GM19239 (cell line): ENCODE results near the gene CLTB.

Experiments
- DNase-seq: peaks from one replicate; pipeline ENCODE4 v3.0.0; 2011; ENCODE audit warnings: low spot score; ENCODE audit not compliant: insufficient read length
- FAIRE-seq: peaks from 2 replicates; lab custom pipeline; 2011; peaks lifted over from hg19 to GRCh38; lab: Jason Lieb, UNC

CLTB gene

DNA sequence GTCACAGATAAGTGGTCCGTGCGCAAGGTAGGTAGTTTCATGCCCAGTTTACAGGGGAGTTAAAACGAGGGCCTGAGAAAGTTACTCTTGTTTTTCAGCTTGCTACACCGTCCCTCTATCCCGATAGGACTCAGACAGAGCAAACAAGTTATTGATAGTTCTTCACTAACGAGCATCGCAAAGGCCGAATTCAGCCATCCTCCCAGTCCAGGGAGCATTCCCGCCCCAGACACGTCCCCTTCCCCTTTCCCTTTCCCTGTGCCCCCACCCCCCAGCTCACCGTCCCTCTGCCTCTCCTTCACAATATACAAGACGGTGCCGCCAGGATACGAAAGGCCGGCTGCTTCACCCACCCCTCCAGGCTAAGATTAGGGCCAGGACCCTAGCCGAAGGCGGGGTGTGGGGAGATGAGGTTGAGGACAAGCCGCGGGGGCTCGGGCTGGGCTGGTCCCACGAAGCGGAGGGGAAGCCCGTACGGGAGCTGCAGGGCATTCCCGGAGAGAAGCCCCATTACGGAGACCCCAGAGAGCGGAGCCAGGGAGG lies 55.4 kb downstream of the CLTB start:
- FAIRE-seq (peak; percentile 26), DNase-seq (no peak)

DNA sequence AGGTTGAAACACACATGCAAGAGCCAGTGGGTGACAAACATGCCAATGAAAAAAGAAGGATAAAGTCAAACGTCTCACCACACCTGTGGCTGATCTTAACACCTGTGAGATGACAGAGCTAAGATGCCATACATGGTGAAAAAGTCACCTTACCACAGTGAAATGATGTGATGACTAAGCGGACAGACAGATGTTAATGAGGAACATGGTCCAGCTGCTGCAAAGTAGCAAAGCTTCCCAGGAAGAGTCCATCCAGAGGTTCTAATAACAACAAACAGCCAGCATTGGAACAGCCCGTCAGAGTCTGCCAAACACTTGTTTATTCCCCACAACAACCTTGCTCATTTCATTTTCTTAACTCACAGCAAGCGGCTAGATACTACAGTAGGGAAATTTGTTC lies 56.7 kb downstream of the CLTB start:
- FAIRE-seq, result no peak
- no peak for DNase-seq

DNA sequence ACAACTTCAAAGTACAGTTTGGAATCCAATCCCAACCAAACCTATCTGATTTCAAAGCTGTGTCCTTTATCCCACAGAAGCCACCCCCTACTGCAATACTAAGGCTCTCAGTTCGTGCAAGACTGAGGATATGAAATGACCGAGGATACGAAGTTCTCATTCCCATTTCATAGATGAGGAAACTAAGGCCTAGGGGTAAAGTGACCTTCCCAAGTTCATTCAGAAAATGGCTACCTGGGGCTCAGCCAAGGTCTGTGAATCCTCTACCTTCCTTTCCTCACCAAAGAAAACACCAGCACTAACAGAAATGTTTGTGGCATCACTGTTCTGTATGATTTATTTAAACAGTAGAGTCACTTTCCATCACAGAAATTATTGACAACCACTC lies 60.2 kb downstream of the CLTB start:
- FAIRE-seq, result no peak

DNA sequence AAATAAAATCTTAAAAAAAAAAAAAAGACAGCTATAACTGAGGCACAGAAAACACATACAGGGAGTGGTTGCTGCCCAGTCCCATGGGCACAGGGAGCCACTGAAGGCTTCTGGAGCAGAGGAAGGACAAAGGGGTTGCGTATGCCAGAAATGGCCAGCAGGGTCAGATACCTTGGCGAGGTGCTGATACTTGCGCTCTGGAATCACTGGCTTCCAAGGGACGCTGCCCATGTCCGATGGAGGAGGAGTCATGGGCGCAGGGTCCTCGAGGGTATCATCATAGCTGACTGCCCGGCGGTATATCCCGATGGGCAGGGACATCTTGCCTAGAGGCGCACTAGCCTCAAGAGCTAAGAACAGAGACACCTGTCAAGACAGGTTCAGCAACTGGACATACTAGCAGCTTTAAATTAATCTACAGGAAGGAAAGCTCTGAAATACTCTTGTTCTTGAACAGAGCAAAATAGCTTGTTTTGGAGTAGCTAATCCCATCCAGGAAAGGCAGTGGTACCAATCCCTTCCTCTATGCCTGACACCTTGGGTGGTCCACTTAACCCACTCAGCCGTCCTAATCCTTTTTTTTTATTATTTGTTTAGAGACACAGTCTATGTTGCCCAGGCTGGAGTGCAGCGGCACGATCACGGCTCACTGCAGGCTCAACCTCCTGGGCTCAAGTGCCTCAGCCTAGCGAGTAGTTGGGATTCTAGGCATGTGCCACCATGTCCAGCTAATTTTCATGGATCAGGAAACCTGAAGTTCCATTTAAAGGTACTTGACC lies 60.8 kb downstream of the CLTB start:
- FAIRE-seq, result no peak
- no peak for DNase-seq

More for the DNA sequence above, 60.2 kb downstream of the CLTB start:
- DNase-seq, result no peak

DNA sequence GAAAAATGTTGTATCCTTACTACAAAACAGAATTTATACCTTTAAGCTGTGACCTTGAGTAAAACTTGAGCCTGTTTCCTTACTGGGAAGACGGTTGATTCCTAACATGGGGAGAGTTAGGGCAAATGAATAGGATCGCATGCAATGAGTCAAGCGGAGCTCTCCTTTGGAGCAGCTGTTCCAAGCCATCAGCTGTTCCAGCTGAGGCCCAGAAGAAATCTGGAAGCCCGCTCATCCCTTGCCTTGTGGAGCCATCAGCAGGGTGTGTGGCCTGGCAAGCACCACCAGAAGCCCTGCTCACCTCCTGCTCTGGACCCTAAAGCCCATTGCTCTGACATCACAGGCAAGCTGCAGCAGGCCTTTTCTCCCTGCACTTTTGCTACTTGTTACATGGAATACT lies 62.8 kb downstream of the CLTB start:
- FAIRE-seq, result no peak
- DNase-seq, result no peak

DNA sequence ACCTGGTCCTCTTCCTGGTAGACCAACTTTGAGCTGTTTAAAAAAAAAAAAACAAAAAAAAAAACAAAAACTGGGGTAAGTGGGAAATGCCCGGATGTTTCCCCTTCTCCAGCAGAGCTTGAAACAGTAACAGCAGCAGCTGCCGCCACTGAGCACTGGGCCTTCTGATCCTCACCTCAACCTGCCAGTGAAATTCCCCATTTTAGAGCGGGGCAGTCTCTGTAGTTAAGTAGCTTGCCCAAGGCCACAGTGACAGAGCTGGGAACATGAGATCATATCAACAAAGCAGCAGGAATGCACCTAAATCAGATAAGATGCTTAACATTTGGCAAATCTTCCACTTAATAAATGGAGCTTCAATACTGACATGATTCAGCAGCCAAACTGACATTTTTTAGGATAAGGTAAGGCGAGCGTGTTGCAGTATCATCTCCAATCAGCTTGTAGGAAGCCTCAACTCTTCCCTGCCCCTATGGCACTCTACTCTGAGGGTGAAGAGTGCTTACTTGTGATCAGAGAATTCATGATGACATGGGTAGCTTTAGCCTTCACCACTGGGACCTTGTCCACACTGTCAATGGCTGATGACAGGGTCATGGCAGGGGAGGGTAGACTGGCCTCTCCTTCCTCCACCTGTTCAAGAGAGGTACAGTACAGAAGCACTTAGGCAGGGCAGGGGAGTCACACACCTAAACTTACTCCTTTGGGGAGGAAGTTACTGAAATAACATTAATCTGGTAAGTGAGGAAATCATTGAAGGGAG lies 64.0 kb downstream of the CLTB start:
- FAIRE-seq (no peak), DNase-seq (no peak)

DNA sequence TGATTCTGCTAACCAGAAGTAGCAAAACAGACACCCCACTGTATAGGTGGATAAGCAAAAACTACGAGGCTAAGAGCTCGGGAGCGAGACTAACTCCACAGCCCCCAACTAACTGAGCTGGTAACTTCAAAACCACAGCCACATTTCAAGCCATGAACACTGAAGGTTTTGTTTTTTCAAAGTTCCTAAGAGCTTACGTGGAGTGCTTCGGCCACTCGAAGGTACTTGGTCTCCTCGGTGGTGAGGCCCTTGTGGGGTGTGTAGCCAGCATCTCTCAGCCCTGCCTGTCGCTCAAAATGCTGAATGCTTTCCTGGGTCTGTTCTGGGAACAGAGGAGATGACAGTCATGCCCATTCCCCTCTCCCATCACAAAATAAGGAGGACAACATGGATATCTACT lies 65.9 kb downstream of the CLTB start:
- FAIRE-seq (no peak), DNase-seq (no peak)

DNA sequence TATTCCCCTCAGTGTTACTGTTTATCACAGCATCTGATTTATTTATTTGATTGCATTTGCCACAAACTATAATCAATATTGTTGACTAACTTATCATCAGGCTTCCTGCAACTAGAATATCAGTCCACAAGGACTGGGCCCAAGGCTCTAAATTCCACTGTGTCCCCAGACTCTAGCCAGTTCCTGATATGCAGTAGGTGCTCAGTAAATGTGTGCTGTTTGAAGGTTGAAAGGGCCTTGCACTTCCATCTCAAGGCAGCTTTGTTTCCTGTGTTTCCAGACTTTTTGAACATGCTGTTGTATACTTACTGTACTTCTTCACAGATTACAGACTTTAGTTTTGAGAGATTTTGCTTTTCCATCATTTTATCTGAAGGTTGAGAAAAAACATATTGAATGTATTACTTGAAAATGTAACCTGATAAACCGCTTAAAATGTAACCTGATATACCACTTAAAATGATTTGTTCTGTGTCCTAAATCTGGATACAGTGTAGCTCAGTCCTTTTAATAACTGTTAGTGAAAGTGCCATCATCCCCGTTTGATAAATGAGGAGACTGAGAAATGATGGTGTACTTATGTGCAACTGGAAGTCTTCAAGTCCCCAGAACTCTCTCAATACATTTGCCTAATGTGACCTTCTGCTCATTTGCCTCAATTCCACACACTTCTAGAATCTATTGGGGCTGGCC lies 73.4 kb downstream of the CLTB start:
- DNase-seq (no peak), FAIRE-seq (no peak)
